GM19397 (cell line): ENCODE data around the gene DNAJB9.

ENCODE experiments used
- ATAC-seq: cut with Tn5 transposase; IDR thresholded peaks from one replicate; pipeline ENCODE4 v1.9.1; 2021; ENCODE audit warnings: mild to moderate bottlenecking, moderate library complexity; ENCODE audit not compliant: unreplicated experiment

The DNAJB9 gene

DNA sequence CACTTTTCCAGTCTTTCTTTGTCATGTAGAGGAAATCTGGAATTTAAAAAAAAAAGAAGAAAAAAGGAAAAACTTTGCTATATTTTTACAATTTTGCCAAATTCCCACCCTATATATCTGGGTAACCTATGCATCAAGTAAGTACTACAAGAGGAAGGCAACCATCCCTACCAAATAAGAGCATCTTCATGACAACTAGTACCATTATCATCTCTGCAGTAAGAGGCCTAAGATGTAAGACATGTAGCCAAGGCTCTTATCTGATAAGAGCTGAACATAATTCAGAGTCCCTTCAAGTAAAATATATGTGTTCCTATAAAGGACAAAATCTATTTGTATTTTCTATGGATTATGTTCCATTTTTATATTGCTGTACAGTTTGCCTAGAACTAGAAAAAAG lies 3.7 kb upstream of the DNAJB9 start:
- no peak for ATAC-seq

DNA sequence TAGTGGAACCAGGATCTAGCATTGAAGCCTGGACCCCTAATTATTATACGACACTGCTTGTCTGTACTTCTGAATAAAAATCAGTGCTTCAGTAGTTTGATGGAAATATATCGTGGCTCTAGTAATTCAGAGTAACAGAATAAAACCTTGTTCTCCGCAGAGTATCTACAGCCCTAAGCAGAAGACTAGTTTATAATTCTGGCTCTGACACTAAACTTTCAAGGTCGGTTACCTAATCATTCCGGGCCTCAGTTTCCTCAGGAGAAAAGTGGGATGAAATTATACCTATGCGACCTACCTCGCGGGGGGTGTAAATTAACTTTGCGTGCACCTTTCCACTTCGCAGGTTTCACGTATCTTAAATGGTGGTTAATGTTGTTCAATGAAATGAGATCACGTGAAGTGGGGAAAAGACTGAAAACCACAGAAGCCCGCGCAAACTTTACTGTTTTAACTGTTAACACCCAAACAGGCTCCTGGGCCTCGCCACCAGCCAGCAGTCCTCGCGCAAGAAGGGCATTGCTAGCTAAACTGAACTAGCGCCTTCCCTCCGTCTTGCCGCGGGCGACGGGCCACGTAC lies 783 bp upstream of the DNAJB9 start:
- no peak for ATAC-seq

DNA sequence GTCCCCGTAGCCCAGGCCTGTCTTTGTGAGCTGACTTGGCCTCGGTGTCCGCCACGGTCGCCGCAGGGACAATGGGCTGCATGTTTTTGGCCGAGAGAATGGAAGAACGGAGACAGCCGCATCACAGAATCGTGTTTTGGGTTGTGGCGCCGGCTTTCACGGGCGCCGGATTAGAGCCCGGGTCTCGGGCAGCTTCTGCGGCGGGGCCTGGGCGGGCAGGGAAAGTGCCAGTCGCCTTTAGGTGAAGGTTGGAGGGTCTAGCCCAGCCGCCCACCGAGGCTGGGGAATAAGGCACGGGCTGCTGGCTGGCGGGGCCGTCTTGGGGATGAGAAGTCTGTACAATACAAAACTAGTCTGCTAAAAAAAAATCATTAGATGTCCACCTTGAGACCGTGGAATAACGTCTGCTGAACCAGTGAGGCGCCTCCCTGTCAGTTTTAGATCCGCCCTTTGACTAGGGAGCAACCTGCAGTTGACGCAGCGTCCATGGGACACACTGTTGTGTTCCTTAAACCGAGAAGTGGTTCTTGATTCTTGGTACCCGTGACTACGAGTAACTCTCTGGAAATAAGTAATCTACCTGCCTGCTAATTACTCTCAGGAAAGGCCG lies 577 bp downstream of the DNAJB9 start:
- peak; percentile 8 for ATAC-seq

DNA sequence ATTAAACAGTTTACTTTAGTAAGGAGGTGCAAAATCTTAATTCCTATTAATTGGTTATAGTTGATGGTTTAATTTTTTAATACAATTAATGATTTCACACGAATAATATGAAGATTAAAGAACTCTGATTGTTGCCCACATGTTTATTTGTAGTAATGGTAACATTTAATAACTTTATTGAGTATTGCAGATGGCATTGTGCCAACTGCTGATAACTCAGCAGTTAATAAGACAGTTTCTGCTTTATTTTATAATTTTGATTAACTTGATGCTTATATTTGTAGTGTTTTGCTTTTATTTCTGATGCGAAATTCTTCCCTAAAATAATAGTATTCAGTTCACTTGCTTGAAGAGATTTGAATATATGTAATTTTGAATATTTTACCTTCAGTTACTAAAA lies 2.8 kb downstream of the DNAJB9 start:
- no peak for ATAC-seq

DNA sequence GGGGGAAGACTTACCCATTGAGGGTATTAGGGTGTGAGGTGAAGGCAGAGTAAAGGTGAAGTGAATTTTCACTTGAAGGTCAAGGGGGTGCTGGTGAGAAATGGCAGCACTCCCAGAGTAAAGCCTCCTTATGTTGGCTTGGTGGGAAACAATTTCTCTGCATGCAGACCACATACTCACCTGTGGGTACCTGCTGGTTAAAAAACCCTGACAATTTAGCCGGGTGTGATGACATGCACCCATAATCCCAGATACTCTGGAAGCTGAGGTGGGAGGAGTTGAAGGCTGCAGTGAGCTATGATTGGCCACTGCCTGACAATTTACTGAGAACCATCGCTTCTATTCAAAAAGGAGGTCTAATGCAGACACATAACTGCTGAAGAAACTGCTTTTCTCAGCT lies 5.5 kb downstream of the DNAJB9 start:
- no peak for ATAC-seq

DNA sequence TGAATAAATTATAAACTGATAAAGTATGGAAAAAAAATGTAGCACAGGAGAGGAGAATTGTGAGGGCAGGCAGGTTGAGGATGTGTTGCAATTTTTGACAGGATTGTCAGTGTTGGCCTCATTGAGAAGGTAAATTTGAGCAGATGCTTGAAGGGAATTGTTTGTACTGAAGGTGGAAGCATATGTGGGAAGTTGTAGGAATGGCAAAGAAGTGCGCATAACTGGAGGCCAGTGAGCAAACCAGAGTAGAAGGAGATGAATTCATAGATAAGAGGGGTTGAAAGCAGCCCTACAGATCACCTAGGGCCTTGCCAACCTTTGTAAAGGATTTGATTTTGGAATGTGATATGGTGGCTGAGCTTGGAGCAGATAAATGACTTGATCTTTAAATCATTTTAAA lies 6.4 kb downstream of the DNAJB9 start:
- no peak for ATAC-seq

DNA sequence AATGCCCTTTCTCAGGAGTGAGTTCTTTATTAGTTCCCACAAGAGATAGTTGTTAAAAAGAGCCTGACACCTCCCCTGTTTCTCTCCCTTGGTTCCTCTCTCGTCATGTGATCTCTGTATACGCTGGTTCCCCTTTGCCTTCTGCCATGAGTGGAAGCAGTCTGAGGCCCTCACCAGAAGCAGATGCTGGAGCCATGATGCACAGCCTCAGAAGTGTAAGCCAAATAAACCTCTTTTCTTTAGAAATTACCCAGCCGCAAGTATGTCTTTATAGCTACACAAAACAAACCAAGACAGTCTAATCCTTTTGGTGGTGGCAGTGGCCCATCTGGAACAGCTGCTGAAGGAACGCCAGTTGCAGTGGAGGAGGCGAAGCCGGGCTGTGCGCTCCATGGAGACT lies 9.3 kb downstream of the DNAJB9 start:
- ATAC-seq, result no peak

DNA sequence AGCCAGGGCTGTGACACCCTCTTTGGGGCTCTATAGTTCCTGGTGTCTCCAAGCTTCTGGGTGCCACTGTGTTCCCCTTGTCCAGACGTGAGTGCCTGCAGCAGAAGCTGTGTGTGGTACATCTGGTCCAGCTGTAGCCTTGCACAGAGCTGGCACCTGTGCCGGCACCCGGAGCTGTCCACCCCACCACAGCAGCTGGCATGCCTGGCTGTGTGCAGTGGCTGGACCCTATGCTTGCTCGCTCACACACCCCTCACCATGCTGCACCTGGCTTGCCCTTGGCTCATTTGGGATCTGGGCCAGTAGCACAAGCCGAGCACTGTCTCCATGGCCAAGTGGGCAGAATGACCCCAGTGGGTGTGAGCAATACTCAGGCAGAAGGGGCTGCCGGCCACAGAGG lies 10.6 kb downstream of the DNAJB9 start:
- ATAC-seq, result no peak

DNA sequence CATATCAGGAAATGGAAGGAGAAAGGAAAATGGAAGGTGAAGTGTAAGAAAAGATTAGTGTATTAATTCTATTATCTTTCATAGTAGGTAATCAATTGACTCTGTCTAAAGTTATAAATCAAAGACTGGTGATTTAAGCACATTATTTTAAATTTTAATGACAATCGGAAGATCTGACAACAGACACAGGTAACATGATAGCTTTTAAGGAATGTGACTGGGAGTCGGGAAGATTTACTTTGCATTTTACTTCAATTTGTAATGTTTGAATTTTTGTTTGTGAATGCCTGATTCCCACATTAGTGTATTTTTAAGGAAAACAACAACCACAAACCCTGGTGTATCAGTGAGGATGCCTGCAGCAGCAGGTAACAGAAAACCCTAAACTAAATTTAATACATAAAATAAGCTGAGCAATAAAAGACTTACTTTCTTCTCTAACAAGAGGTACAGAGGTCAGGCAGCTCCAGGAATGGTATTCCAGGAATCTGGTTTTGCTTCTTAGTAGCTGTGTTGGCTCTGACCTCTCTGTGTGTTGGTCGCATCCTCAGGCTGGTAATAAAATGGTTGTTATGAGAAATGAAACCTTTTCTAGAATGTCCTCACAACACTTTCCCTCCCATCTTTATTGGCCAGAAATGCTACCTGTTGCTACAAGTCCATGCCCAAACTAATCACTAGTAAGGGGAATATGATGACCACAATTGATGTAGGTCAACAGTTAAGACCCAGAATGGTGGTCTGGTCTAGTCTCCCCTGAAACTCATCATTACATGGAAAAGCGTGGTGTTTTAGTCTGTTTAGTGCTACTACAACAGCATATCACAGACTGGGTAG lies 12.2 kb downstream of the DNAJB9 start:
- no peak for ATAC-seq

DNA sequence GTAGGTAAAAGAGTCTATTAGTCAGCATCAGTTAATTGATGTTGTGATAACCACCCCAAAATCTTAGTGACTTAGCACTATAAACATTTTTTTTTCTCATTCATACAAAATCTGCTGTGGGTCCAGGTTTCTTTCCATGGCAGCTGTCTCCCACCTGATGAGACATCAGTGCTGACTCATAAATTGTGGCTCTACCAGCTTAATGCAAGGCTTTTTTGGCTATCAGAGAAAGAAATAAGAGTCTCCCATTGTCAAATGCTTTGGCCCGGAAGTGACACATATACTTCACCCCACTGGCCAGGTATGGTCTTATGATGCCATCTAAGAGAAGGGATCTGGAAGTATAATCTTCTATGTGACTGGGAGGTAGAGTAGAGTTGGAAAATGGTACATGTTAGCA lies 14.5 kb downstream of the DNAJB9 start:
- no peak for ATAC-seq

DNA sequence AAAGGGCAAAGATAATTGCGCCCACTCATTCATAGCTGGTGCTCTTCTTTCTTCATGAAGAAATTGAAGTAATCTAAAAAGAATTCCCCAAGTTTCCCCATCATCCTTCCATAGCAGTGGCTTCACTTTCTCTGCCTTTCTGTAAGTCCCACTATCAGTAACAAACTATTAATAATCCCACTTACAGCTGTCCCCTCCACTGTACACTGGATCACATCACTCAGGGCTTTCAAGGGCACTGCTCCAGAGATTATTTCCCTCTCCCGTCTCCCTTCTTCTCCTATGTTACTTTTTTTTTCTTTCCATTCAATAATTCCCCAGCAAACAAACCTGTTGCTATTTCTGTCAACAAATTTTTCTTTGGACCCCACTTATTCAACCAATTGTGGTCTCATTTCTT lies 16.2 kb downstream of the DNAJB9 start:
- ATAC-seq, result no peak

DNA sequence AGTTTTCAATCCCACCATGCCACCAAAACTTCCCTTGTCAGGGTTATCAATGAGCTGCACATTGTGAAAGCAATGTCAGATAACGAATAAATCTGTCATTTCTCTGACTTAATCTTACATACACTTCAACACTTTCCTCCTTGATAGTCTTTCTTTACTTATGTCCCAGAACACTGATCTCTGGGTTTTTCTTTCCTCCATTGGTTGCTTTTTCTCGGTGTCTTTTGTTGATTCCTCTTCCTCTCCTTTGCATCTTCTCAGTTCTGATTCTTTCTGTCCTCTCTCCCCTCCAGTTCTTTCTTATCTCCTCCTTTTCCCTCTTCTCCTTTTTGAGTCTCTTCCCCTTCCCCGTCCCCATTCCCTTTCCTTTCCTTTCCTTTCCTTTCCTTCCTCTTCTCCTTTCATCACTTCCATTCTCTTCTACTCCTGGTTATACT lies 16.6 kb downstream of the DNAJB9 start:
- ATAC-seq, result no peak

DNA sequence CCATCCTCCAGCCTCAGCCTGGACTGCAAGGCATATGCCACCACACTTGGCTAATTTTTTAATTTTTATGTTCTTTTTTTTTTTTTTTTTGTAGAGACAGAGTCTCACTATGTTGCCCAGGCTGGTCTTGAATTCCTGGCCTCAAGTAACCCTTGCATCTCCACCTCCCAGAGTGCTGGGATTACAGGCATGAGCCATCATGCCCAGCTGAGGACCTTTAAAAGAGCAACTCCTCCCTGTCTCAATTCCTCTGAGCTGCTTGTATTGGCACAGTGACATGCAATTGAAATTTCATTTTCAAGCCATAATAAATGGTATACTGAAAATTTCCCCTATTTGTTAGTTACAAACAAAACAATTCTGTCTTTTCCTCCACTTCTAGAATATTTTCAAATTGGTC lies 19.5 kb downstream of the DNAJB9 start:
- no peak for ATAC-seq

DNA sequence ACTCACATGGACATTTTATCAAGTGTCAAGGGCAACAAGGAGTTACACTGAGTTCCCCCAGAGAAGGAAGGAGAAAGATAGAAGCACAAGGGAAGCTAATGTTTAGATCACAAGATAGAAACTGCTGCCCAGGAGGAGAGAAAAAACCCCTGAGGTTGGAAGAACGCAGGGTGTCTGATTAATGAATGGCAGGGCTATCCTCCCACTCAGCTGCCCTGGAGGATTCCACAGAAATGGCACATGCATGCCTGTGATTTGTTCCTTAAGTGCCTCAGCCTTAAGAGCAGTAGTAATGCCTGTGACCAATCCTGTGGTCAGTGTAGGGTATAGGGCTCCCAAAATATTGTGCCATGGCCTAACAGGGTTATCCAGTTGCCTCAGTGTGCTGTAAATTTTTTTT lies 20.2 kb downstream of the DNAJB9 start:
- ATAC-seq, result no peak

DNA sequence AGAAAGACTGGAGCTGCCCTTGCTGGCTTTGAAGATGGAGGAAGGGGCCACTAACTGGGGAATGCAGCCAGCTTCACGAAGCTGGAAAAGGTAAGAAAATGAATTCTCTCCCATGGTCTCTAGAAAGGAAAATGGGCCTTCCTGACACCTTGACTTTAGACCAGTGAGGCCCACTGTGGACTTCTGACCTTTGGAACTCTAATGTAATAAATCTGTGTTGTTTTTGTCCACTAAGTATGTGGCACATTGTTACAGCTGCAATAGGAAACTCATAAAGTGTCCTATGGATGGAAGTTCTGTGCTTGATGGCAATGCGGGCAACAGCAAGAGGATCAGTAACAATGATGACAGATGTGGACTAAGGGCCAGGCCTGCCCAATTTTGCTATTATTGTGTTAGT lies 20.9 kb downstream of the DNAJB9 start:
- ATAC-seq, result no peak

DNA sequence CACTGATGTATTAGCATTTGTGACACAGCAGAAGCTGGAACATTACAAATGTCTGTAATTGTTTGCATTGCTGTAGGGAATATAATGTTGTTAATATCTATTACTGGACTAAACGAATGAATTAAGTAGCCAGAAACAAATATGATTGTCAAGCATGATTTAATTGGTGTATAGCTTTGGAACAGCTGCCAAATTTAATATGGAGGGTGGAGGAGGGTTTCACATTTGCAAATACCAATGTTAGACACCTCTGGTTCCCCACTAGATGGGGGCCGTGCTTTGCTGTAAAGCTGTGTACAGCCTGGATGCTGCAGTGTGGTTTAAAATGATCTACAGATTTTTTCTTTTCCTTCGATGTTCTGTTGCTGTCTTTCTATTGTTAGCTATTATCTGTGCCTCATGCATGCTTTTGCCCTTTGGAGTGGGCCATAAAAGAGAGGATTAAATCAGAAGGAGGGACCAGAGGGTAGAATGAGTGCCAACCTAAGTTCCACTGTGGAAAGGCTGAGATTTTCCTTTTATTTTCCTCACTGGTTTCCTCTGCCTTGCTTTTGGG lies 23.1 kb downstream of the DNAJB9 start:
- no peak for ATAC-seq

DNA sequence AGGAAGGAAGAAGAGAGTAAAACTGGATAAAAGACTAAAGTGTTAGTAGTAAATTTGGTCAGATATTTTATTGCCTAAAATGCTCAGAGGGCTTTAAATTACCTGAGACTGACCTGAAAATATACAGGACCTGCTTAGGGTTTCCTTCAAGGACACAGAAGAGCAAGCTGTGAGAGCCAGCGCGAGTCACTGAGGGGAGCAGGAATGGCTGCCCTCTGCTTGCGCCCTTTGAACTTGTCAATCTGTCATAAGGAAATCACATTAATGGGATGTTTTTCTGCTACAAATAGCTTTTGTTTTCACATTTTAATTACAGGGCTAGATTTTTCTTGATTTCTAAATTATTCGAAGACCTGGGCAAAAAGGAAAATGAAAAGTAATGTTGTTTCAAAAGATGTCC lies 26.9 kb downstream of the DNAJB9 start:
- no peak for ATAC-seq

DNA sequence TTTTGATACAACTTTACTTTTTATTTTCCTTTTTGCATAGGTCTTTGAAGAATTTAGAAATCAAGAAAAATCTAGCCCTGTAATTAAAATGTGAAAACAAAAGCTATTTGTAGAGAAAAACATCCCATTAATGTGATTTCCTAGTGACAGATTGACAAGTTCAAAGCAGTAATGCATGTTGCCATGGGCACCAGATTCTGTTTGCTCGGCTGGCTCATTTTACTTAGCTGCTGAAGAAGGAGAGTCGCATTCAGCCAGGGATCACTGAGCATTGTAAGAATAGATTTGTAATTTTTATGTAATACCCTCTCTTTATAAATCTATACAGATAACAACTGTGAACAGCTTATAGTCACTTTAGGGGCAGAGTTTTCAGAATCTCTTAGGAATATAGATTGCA lies 28.5 kb downstream of the DNAJB9 start:
- no peak for ATAC-seq

DNA sequence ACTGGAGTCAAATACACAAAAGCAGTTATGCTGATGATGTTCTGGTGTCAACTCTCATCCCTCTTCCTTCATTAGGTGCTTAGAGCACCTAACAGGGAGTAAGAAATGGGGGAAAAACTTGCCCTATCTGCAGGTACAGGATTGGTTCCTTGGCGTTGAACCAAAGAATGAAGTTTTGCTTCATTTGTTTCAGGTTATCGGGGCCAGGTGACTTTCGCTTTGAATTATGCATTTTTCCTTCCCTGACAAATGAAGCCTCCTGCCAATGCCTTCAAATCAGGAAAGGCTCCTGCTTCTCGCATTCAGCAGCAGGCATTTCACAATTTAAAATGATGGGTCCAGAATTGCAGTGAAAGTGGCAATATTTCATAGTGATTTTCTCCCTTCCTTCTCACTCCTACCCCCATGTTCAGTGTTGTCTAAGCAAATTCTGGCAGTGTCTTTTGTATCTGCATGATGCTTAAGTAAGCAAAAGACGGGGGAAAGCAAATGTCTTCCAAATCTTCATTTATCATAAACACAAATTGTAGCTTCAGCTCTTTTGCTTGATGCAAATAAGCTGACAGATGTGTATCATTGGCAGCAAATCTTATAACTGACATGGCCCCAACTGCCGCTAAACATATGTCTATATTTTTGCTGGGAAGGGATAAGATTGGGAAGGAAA lies 29.4 kb downstream of the DNAJB9 start:
- no peak for ATAC-seq

DNA sequence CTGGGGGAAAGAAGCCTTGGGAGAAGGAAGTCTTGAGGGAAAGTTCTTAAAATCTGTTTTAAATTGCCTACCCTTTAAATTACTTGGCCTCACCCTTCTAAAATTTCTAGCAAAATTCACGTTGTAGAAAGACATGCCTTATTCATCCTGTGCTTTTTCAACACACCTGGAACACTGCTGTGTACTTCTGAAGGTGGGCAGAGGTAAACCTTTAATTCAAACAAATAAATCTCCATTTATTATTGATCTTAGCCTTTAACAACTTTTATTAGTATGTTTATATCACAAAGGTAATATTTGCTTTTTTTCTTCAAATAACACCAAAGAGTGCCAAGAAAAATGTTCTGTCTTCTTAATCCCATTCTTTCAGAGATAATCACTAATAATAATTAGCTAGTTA lies 30.7 kb downstream of the DNAJB9 start:
- no peak for ATAC-seq

DNA sequence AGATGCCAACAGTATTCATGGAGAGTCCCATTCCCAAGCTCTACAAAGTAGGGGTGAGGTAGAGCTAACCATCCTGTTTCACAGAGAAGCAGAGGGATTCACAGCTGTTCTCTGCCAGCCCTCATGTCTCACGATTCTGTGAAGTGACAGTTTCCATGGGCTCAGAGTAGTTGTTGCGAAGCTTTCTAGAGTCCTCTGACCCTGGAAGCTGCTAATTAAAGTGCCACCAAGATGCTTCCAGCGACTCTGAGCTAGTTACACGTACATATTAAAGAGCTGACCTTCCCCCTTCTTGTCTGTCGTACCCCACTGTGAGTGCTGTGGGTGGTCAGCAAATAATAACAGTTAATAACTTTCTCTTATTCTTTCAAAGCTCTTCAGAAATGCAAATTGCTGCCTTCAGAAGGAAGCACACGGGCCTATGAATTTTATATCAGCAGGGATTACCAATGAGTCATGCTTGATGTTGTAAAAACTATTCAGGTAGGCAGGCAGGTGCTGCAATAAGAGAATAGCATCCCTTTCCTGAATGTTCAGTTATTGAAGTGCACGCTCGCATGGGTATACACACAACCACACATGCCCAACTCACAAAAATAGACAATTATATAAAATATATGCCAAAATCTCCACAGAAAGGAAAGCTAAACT lies 34.1 kb downstream of the DNAJB9 start:
- no peak for ATAC-seq
